Mesangial cell (primary cell): Measurements from ENCODE around the gene MORC1. TPM values are rescaled to one million over a fixed set of nuclear protein-coding genes. Genes with fewer than 3 reads are reported as not detected.

Experiments
- total RNA-seq: library from RNA; depleted of rRNA; stranded (reverse); fragments of >200 nt; gene quantifications from 2 replicates; pipeline ENCODE4 v1.2.3, GENCODE V29; 2015

MORC1 gene
- total RNA-seq = not detected in 2 replicates

GRCh38 chr3:109117939-109118338, at the start of gene MORC1:
Gene MORC1, minus strand, starts transcription at chr3:109118134. Its CDS starts 75 bp downstream, at chr3:109118059.

GRCh38 chr3:109136523-109136922, 18.6 kb upstream of the MORC1 start, which contains the start of gene C3orf85:
Gene C3orf85, plus strand, starts transcription at chr3:109136719. Its CDS starts 129 bp downstream, at chr3:109136848.

GRCh38 chr3:108953700-108954099, 164.2 kb downstream of the MORC1 start, which contains the start of gene GUCA1C:
Gene GUCA1C, minus strand, starts transcription at chr3:108953879. Its CDS starts 117 bp downstream, at chr3:108953762.

Other genes with a start within 250 kb of the MORC1 start
- 1.3 TPM in 1 of 2 replicates, not detected in the other for gene GUCA1C, start 164.3 kb downstream of the MORC1 start, total RNA-seq
- gene C3orf85, start 18.6 kb upstream of the MORC1 start, total RNA-seq = not detected in 2 replicates
- gene DPPA2, start 198.4 kb upstream of the MORC1 start, total RNA-seq = not detected in 2 replicates
- gene DPPA4, start 219.4 kb upstream of the MORC1 start, total RNA-seq = 0.25 TPM in 1 of 2 replicates, not detected in the other